Neuronal stem cell (in vitro differentiated cells): ENCODE measurements around the gene SUN5.

ENCODE experiments used
- DNase-seq: peaks from one replicate; pipeline ENCODE4 v3.0.0-alpha.2; 2013; ENCODE audit warnings: low spot score
- H2AFZ ChIP-seq: one replicate; pipeline ENCODE4 v1.6.1; 2013; ENCODE audit warnings: mild to moderate bottlenecking, low read length, inconsistent platforms
- H2AK5ac ChIP-seq: 2 replicates; pipeline ENCODE4 v1.6.1; 2013; ENCODE audit warnings: low read depth, mild to moderate bottlenecking, inconsistent platforms, low read length, moderate library complexity, mixed read lengths
- H2BK120ac ChIP-seq: 2 replicates; pipeline ENCODE4 v1.6.1; 2013; ENCODE audit warnings: low read depth, mild to moderate bottlenecking, inconsistent platforms, low read length, moderate library complexity, mixed read lengths
- H2BK12ac ChIP-seq: one replicate; pipeline ENCODE4 v1.6.1; 2013; ENCODE audit warnings: low read length, inconsistent platforms
- H2BK15ac ChIP-seq: 2 replicates; pipeline ENCODE4 v1.6.1; 2013; ENCODE audit warnings: mild to moderate bottlenecking, low read length, inconsistent platforms, mixed read lengths
- H2BK5ac ChIP-seq: one replicate; pipeline ENCODE4 v1.6.1; 2013; ENCODE audit warnings: inconsistent platforms, mild to moderate bottlenecking, low read length, moderate library complexity
- H3K14ac ChIP-seq: one replicate; pipeline ENCODE4 v1.6.1; 2013; ENCODE audit warnings: low read length, inconsistent platforms
- H3K18ac ChIP-seq: 2 replicates; pipeline ENCODE4 v1.6.1; 2013; ENCODE audit warnings: low read length, inconsistent platforms
- H3K23ac ChIP-seq: 2 replicates; pipeline ENCODE4 v1.6.1; 2013; ENCODE audit warnings: low read depth, mild to moderate bottlenecking, mixed read lengths, low read length, inconsistent platforms; ENCODE audit not compliant: poor library complexity
- H3K27ac ChIP-seq: replicated peaks from 3 replicates; pipeline ENCODE4 v1.5.1; 2013; ENCODE audit warnings: low read length, inconsistent platforms
- H3K27me3 ChIP-seq, 3 experiments: 2 replicates each; pipeline ENCODE4 v1.6.1; 2013; ENCODE audit warnings: low read length in 3 of 3, mild to moderate bottlenecking in 2 of 3, inconsistent platforms in 1 of 3, low read depth in 1 of 3, mixed read lengths in 1 of 3, moderate library complexity in 1 of 3; ENCODE audit not compliant: control insufficient read depth in 3 of 3, insufficient read depth in 3 of 3
- H3K36me3 ChIP-seq, 2 donors: replicated peaks in 1 of 2; 2 replicates each; pipeline ENCODE4 v1.6.1; 2013; ENCODE audit warnings: low read length in 2 of 2; ENCODE audit not compliant: control insufficient read depth in 2 of 2, insufficient read depth in 2 of 2
- H3K4ac ChIP-seq: 2 replicates; pipeline ENCODE4 v1.6.1; 2013; ENCODE audit warnings: inconsistent platforms, mild to moderate bottlenecking, low read length, moderate library complexity
- H3K4me1 ChIP-seq, 2 donors: 1 replicate in 1 of 2; 2 replicates in 1 of 2; pipeline ENCODE4 v1.6.1; 2013; ENCODE audit warnings: low read length in 2 of 2, low read depth in 1 of 2; ENCODE audit not compliant: control insufficient read depth in 2 of 2, insufficient read depth in 1 of 2
- H3K4me2 ChIP-seq: one replicate; pipeline ENCODE4 v1.6.1; 2013; ENCODE audit warnings: mild to moderate bottlenecking, low read length, inconsistent platforms; ENCODE audit not compliant: insufficient read depth, poor library complexity, severe bottlenecking
- H3K4me3 ChIP-seq, 2 donors: 2 replicates each; pipeline ENCODE4 v1.5.1; 2013; ENCODE audit warnings: low read length in 2 of 2, mild to moderate bottlenecking in 2 of 2, inconsistent platforms in 1 of 2, moderate library complexity in 1 of 2
- H3K79me1 ChIP-seq: one replicate; pipeline ENCODE4 v1.6.1; 2013; ENCODE audit warnings: low read depth, mild to moderate bottlenecking, inconsistent platforms, low read length, moderate library complexity
- H3K9ac ChIP-seq: one replicate; pipeline ENCODE4 v1.6.1; 2013; ENCODE audit warnings: mild to moderate bottlenecking, low read depth, low read length, inconsistent platforms; ENCODE audit not compliant: poor library complexity
- H3K9me3 ChIP-seq, 2 donors: replicated peaks in 1 of 2; 2 replicates each; pipeline versions ENCODE3 to v1.6.1; 2013; ENCODE audit warnings: low read length in 2 of 2, mild to moderate bottlenecking in 2 of 2, inconsistent platforms in 1 of 2, low read depth in 1 of 2, mixed read lengths in 1 of 2, moderate library complexity in 1 of 2; ENCODE audit not compliant: control insufficient read depth in 2 of 2, insufficient read depth in 1 of 2
- H4K8ac ChIP-seq: one replicate; pipeline ENCODE4 v1.6.1; 2013; ENCODE audit warnings: low read depth, mild to moderate bottlenecking, inconsistent platforms, low read length, moderate library complexity
- H4K91ac ChIP-seq: one replicate; pipeline ENCODE4 v1.6.1; 2013; ENCODE audit warnings: low read length, low read depth, mild to moderate bottlenecking, inconsistent platforms; ENCODE audit not compliant: poor library complexity
- WGBS, 2 donors: extraction: QIAGEN DNeasy Blood & Tissue Kit; methylation state at CpG; one replicate each; pipeline ENCODE4 v1.1.7; 2013; ENCODE audit warnings: missing lambda C conversion rate in 2 of 2, mixed read lengths in 1 of 2; ENCODE audit not compliant: insufficient read length in 2 of 2, insufficient replicate concordance in 1 of 2; ENCODE audit errors: extremely low coverage in 2 of 2; 5-methylcytosine and 5-hydroxymethylcytosine counted together

SUN5 gene

DNA sequence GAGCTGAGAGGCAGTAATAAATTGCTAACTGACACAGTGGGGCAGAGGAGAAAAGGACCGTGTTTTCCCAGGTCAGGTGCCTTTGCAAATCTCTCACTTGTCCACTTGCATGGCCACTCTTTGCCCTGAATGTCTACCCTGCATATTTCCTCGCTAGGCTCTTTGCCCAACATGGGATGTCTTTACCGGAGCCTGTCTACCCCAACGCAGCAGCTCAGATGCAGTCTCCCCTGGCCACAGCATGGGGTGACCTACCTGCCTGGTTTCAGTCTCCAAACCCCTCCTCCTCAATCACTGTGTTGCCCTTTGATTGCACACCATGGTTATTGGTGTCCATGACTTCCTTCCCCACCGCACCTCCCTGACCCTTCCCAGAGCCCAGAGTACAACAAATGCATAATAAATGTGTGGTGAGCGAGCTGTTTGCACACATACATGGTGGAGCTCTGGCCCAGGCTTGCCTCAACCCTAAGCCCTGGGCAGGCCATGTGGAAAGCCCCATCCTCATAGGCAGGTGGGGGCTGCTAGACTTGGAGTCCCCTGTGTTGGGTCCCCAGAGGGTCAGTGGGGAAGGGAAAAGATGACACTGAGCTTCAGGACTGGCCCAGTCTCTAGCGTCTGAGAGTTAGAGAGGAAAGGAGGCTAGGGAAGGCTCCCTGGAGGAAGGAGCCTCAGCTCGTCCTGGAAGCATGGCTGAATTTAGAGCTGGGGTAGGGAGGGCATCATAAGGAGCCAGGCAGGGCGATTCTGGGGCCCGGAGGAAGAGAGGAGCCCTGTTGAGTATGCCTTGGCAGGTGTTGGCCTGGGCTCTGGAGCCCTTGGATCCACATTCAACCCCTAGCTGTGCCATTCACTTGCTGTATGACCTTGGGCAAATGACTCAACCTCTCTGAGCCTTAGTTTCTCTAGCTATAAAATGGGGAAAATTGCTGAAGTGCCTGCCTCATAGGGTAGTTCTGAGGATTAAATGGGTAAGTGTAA lies 22.8 kb upstream of the SUN5 start:
- H2AFZ ChIP-seq: no peak overlapping the region
- no peak overlapping the region for H3K9ac ChIP-seq
- no peak overlapping the region for H2BK120ac ChIP-seq
- peak overlapping the region; percentile 7 for H3K18ac ChIP-seq
- H3K14ac ChIP-seq: no peak overlapping the region
- H3K4me2 ChIP-seq: no peak overlapping the region
- no peak overlapping the region for H3K27ac ChIP-seq
- no peak overlapping the region for H2BK5ac ChIP-seq
- H3K79me1 ChIP-seq: no peaks in the 10 kb centered on the region
- no peak overlapping the region for H3K23ac ChIP-seq
- no peak overlapping the region for H2BK15ac ChIP-seq
- no peaks in the 10 kb centered on the region for H3K36me3 ChIP-seq
- WGBS, 2 donors: no CpG with 5 or more reads among the region's 10 CpGs
- no peak for DNase-seq
- no peaks in the 10 kb centered on the region for H3K9me3 ChIP-seq
- H3K27me3 ChIP-seq: no peaks in the 10 kb centered on the region
- H4K91ac ChIP-seq: no peak overlapping the region
- H3K4ac ChIP-seq: no peak overlapping the region
- no peak overlapping the region for H2BK12ac ChIP-seq
- H3K4me3 ChIP-seq: no peak overlapping the region
- no peaks in the 10 kb centered on the region for H3K4me1 ChIP-seq
- H4K8ac ChIP-seq: no peak overlapping the region
- H2AK5ac ChIP-seq: peak overlapping the region; percentile 27

GRCh38 chr20:33026072-33026778 lies 22.0 kb upstream of the SUN5 start:
- no peaks in the 10 kb centered on the region for H3K27me3 ChIP-seq
- no peak overlapping the region for H3K23ac ChIP-seq
- WGBS, 2 donors: no CpG with 5 or more reads among the region's 5 CpGs

DNA sequence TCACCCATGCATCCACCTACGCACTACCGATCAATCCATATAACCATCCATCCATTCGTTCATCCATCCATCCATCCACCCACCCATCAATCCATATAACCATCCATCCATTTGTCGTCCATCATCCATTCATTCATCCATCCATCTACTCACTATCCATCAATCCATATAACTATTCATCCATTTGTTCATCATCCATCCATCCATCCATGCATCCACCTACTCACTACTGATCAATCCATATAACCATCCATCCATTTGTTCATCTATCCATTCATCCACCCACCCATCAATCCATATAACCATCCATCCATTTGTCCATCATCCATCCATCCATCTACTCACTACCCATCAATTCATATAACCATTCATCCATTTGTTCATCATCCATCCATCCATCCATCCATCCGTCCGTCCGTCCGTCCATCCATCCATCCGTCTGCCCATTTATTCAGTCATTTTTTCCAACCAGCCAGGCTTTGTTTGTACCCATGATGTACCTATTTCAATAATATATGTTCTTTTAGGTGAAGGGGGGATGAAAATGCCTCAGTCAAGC lies 21.2 kb upstream of the SUN5 start:
- H3K14ac ChIP-seq: no peak overlapping the region
- no peak for DNase-seq
- no peak overlapping the region for H2AFZ ChIP-seq
- WGBS, 2 donors: 96 to 100% methylated on average over 1 to 8 of the region's 9 CpGs
- H2BK120ac ChIP-seq: no peak overlapping the region
- no peak overlapping the region for H2BK5ac ChIP-seq
- H3K4me3 ChIP-seq: no peak overlapping the region
- no peak overlapping the region for H2AK5ac ChIP-seq
- no peaks in the 10 kb centered on the region for H3K79me1 ChIP-seq
- no peak overlapping the region for H2BK12ac ChIP-seq
- no peak overlapping the region for H3K4ac ChIP-seq
- H3K4me1 ChIP-seq: no peaks in the 10 kb centered on the region
- H3K9ac ChIP-seq: no peak overlapping the region
- no peaks in the 10 kb centered on the region for H3K36me3 ChIP-seq
- H3K23ac ChIP-seq: no peak overlapping the region
- H2BK15ac ChIP-seq: no peak overlapping the region
- H3K27me3 ChIP-seq: no peaks in the 10 kb centered on the region
- H3K18ac ChIP-seq: no peak overlapping the region
- no peaks in the 10 kb centered on the region for H3K9me3 ChIP-seq
- no peak overlapping the region for H4K8ac ChIP-seq
- H3K4me2 ChIP-seq: no peak overlapping the region
- H3K27ac ChIP-seq: no peak overlapping the region
- H4K91ac ChIP-seq: no peak overlapping the region

More at GRCh38 chr20:33026072-33026778, 22.0 kb upstream of the SUN5 start:
- no peak overlapping the region for H4K91ac ChIP-seq
- H2BK12ac ChIP-seq: no peak overlapping the region
- H3K9ac ChIP-seq: no peak overlapping the region
- H2AFZ ChIP-seq: no peak overlapping the region
- H2BK15ac ChIP-seq: no peak overlapping the region
- no peak overlapping the region for H2BK120ac ChIP-seq
- H3K4me1 ChIP-seq: no peaks in the 10 kb centered on the region
- H3K4me3 ChIP-seq: no peak overlapping the region
- no peak overlapping the region for H3K4ac ChIP-seq
- H3K14ac ChIP-seq: no peak overlapping the region
- H3K27ac ChIP-seq: no peak overlapping the region
- DNase-seq: no peak
- H4K8ac ChIP-seq: no peak overlapping the region
- no peaks in the 10 kb centered on the region for H3K9me3 ChIP-seq
- H3K4me2 ChIP-seq: no peak overlapping the region
- no peak overlapping the region for H2AK5ac ChIP-seq
- no peak overlapping the region for H3K18ac ChIP-seq
- no peaks in the 10 kb centered on the region for H3K79me1 ChIP-seq
- no peaks in the 10 kb centered on the region for H3K36me3 ChIP-seq
- H2BK5ac ChIP-seq: no peak overlapping the region
